ENCODE results near the gene KIF24.
"Not testable (repeated sequence)": the region's sequence is repeated elsewhere in the genome, so short reads cannot be mapped to it uniquely, and the experiment has no call there.

The KIF24 gene

GRCh38 chr9:34326690-34327089, 2.4 kb downstream of the KIF24 start:
- no peak for DNase-seq (ENCODE audit: low read depth in 2 of 2)

GRCh38 chr9:34322899-34323591, 6.0 kb downstream of the KIF24 start:
- no peak for DNase-seq (ENCODE audit: low read depth in 2 of 2)

GRCh38 chr9:34321451-34321850, 7.6 kb downstream of the KIF24 start:
- DNase-seq (ENCODE audit: low read depth in 2 of 2), result no peak

- no peak for DNase-seq (ENCODE audit: low read depth in 2 of 2)
Observed at GRCh38 chr9:34318163-34318790, 10.8 kb downstream of the KIF24 start.

- DNase-seq (ENCODE audit: low read depth in 2 of 2), result no peak
Observed at GRCh38 chr9:34317436-34317835, 11.6 kb downstream of the KIF24 start.

GRCh38 chr9:34311499-34312185, 17.4 kb downstream of the KIF24 start:
- no peak for DNase-seq (ENCODE audit: low read depth in 2 of 2)

- no peak for DNase-seq (ENCODE audit: low read depth in 2 of 2)
Observed at GRCh38 chr9:34310215-34310614, 18.9 kb downstream of the KIF24 start.

GRCh38 chr9:34308316-34308715, 20.8 kb downstream of the KIF24 start:
- not testable (repeated sequence) for DNase-seq (ENCODE audit: low read depth in 2 of 2)

- DNase-seq (ENCODE audit: low read depth in 2 of 2), result not testable (repeated sequence)
Observed at GRCh38 chr9:34301064-34301463, 28.0 kb downstream of the KIF24 start.

- DNase-seq (ENCODE audit: low read depth in 2 of 2), result no peak
Observed at GRCh38 chr9:34292552-34292951, 36.5 kb downstream of the KIF24 start.

- no peak for DNase-seq (ENCODE audit: low read depth in 2 of 2)
Observed at GRCh38 chr9:34291423-34291822, 37.6 kb downstream of the KIF24 start.

GRCh38 chr9:34291023-34291422, 38.0 kb downstream of the KIF24 start:
- no peak for DNase-seq (ENCODE audit: low read depth in 2 of 2)

- DNase-seq (ENCODE audit: low read depth in 2 of 2), result no peak
Observed at GRCh38 chr9:34289159-34289558, 39.9 kb downstream of the KIF24 start.

GRCh38 chr9:34282096-34282495, 47.0 kb downstream of the KIF24 start:
- no peak for DNase-seq (ENCODE audit: low read depth in 2 of 2)

- no peak for DNase-seq (ENCODE audit: low read depth in 2 of 2)
Observed at GRCh38 chr9:34279411-34279810, 49.7 kb downstream of the KIF24 start.

All from stimulated activated CD8-positive, alpha-beta memory T cell treated with anti-CD3 and anti-CD28 coated beads, Interleukin-2, amount 100 ng/mL, for 1 hour (primary cell).